HepG2 (cell line): ENCODE results near the gene ACAP2. TPM values are rescaled to one million over a fixed set of nuclear protein-coding genes. Genes with fewer than 3 reads are reported as not detected.

ENCODE experiments used
- ADNP ChIP-seq: sonication (generic); formaldehyde crosslinking; IDR thresholded peaks from 2 replicates; pipeline ENCODE4 v1.4.0; 2020; ENCODE audit warnings: missing genetic modification reagents
- CBX1 ChIP-seq: IDR thresholded peaks from one replicate; pipeline ENCODE4 v1.6.1; 2016; ENCODE audit warnings: antibody characterized with exemption, low read depth
- CREB1 ChIP-seq, 2 experiments: fragments of 450-650 bp in 1 of 2; IDR thresholded peaks; 2 replicates each; pipeline ENCODE4 v1.6.1; 2016 to 2017; ENCODE audit warnings: control low read depth in 1 of 2, mild to moderate bottlenecking in 1 of 2, missing compliant biosample characterization in 1 of 2, missing genetic modification characterization in 1 of 2
- FOXO1 ChIP-seq: sonication (generic); formaldehyde crosslinking; IDR thresholded peaks from 2 replicates; pipeline ENCODE4 v1.4.0; 2020; ENCODE audit warnings: missing genetic modification reagents
- GMEB1 ChIP-seq: sonication (generic); formaldehyde crosslinking; IDR thresholded peaks from 2 replicates; pipeline ENCODE4 v1.5.1; 2020; ENCODE audit warnings: missing genetic modification reagents, mild to moderate bottlenecking, borderline replicate concordance
- JDP2 ChIP-seq: sonication (generic); formaldehyde crosslinking; IDR thresholded peaks from 2 replicates; pipeline ENCODE4 v1.8.1; 2022; ENCODE audit warnings: missing genetic modification reagents, borderline replicate concordance
- JUND ChIP-seq: sonication (generic); formaldehyde crosslinking; IDR thresholded peaks from 2 replicates; pipeline ENCODE4 v1.8.0; 2022; ENCODE audit warnings: mild to moderate bottlenecking, missing genetic modification reagents
- MATR3 ChIP-seq: sonication (generic); formaldehyde crosslinking; IDR thresholded peaks from 2 replicates; pipeline ENCODE4 v1.4.0; 2020; ENCODE audit warnings: missing genetic modification reagents
- NFRKB ChIP-seq: fragments of 450-650 bp; IDR thresholded peaks from 2 replicates; pipeline ENCODE4 v1.6.1; 2017
- REL ChIP-seq: sonication (generic); formaldehyde crosslinking; conservative IDR thresholded peaks from 2 replicates; pipeline ENCODE4 v1.8.0; 2022; ENCODE audit warnings: mild to moderate bottlenecking, missing genetic modification reagents, moderate library complexity
- TEF ChIP-seq: sonication (generic); formaldehyde crosslinking; IDR thresholded peaks from 2 replicates; pipeline ENCODE4 v1.5.0; 2020; ENCODE audit warnings: missing genetic modification reagents
- TERF1 ChIP-seq: sonication (generic); formaldehyde crosslinking; IDR thresholded peaks from 2 replicates; pipeline ENCODE4 v1.8.0; 2022; ENCODE audit warnings: mild to moderate bottlenecking, missing genetic modification reagents, moderate library complexity
- XRCC5 ChIP-seq: fragments of 200-400 bp; formaldehyde crosslinking; optimal IDR thresholded peaks from 2 replicates; pipeline ENCODE3; 2017; ENCODE audit warnings: mild to moderate bottlenecking, low read length
- ZBTB3 ChIP-seq: sonication (generic); formaldehyde crosslinking; IDR thresholded peaks from 2 replicates; pipeline ENCODE4 v1.4.0; 2020; ENCODE audit warnings: low read depth, mild to moderate bottlenecking, moderate library complexity, missing genetic modification reagents, borderline replicate concordance
- ZBTB49 ChIP-seq: sonication (generic); formaldehyde crosslinking; IDR thresholded peaks from 2 replicates; pipeline ENCODE4 v1.4.0; 2020; ENCODE audit warnings: missing genetic modification reagents, borderline replicate concordance
- ZNF136 ChIP-seq: sonication (generic); formaldehyde crosslinking; IDR thresholded peaks from 2 replicates; pipeline ENCODE4 v1.8.1; 2022; ENCODE audit warnings: low read depth, mild to moderate bottlenecking, moderate library complexity, missing genetic modification reagents
- ZNF3 ChIP-seq: IDR thresholded peaks from 2 replicates; pipeline ENCODE4 v1.7.0; 2017; ENCODE audit warnings: inconsistent platforms
- ZNF761 ChIP-seq: sonication (generic); formaldehyde crosslinking; conservative IDR thresholded peaks from 2 replicates; pipeline ENCODE4 v1.4.0; 2020; ENCODE audit warnings: mild to moderate bottlenecking, missing genetic modification reagents
- ZNF772 ChIP-seq: sonication (generic); formaldehyde crosslinking; IDR thresholded peaks from 2 replicates; pipeline ENCODE4 v1.5.0; 2020; ENCODE audit warnings: mild to moderate bottlenecking, missing genetic modification reagents
- polyA plus RNA-seq, 8 experiments: library from polyadenylated mRNA; depleted of rRNA in 3 of 8; stranded (reverse) in 7 of 8; unstranded in 1 of 8; fragments of >200 nt; fragmentation: Illumina TruSeq in 4 of 8; extraction: Trizol in 4 of 8; gene quantifications; 2 replicates each; pipeline versions ENCODE4 v1.2.1 to v1.2.3, GENCODE V29; 2011 to 2016; ENCODE audit warnings: low read depth in 4 of 8, missing spikeins in 1 of 8, mixed read lengths in 1 of 8; ENCODE audit not compliant: insufficient read depth in 1 of 8
- total RNA-seq, 5 experiments: library from RNA; depleted of rRNA; stranded (reverse); fragments of >200 nt; fragmentation: Illumina TruSeq; extraction: Trizol; gene quantifications; 2 replicates each; pipeline ENCODE4 v1.2.3, GENCODE V29; 2016; ENCODE audit warnings: low read depth in 1 of 5
- TF ChIP-seq, protein P1 (sequence below): IDR thresholded peaks from 2 replicates; pipeline ENCODE4 v1.6.1; 2016; ENCODE audit warnings: control low read depth
- TF ChIP-seq, protein P2 (sequence below): sonication (generic); IDR thresholded peaks from 2 replicates; pipeline ENCODE4 v1.6.1; 2016; ENCODE audit warnings: low read depth, borderline replicate concordance

The ACAP2 gene
- total and polyA plus RNA-seq, 2 of the 13 experiments (the other 11 are each of a cell fraction or from before 2014, with no cell fraction given), result 7.3 to 23.9 TPM

- TF ChIP-seq, protein P1, sequence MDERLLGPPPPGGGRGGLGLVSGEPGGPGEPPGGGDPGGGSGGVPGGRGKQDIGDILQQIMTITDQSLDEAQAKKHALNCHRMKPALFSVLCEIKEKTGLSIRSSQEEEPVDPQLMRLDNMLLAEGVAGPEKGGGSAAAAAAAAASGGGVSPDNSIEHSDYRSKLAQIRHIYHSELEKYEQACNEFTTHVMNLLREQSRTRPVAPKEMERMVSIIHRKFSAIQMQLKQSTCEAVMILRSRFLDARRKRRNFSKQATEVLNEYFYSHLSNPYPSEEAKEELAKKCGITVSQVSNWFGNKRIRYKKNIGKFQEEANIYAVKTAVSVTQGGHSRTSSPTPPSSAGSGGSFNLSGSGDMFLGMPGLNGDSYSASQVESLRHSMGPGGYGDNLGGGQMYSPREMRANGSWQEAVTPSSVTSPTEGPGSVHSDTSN, result no peak
- TF ChIP-seq TEF (CRISPR knock-in tag), result peak; percentile 66
- TF ChIP-seq CREB1 (IDR thresholded peaks at IDR 0.05), result no peak
- TF ChIP-seq CREB1 (CRISPR knock-in tag; IDR thresholded peaks at IDR 0.05), result no peak
- 0 out of 2 replicates have a peak, but pooled peaks have one; percentile 69 for TF ChIP-seq ZNF761
- TF ChIP-seq XRCC5, result peak; percentile 53
- TF ChIP-seq GMEB1 (CRISPR knock-in tag), result no peak
- TF ChIP-seq ZBTB3 (CRISPR knock-in tag), result no peak
- no peak for TF ChIP-seq CBX1
- no peak for TF ChIP-seq JUND (CRISPR knock-in tag)
- no peak for TF ChIP-seq TERF1 (CRISPR knock-in tag)
- TF ChIP-seq FOXO1 (CRISPR knock-in tag), result no peak; the same call in 1 of the 2 replicates
- TF ChIP-seq ZBTB49 (CRISPR knock-in tag), result no peak
- TF ChIP-seq JDP2 (CRISPR knock-in tag), result no peak
- TF ChIP-seq ZNF136 (CRISPR knock-in tag), result no peak
- TF ChIP-seq, protein P2, sequence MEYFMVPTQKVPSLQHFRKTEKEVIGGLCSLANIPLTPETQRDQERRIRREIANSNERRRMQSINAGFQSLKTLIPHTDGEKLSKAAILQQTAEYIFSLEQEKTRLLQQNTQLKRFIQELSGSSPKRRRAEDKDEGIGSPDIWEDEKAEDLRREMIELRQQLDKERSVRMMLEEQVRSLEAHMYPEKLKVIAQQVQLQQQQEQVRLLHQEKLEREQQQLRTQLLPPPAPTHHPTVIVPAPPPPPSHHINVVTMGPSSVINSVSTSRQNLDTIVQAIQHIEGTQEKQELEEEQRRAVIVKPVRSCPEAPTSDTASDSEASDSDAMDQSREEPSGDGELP, result peak; percentile 69; the same call in 1 of the 2 replicates
- TF ChIP-seq NFRKB, result no peak
- TF ChIP-seq ZNF772 (CRISPR knock-in tag), result 0 out of 2 replicates have a peak, but pooled peaks have one; percentile 36
- no peak for TF ChIP-seq MATR3 (CRISPR knock-in tag)
- no peak for TF ChIP-seq ZNF3
- TF ChIP-seq ADNP, result no peak
- TF ChIP-seq REL (CRISPR knock-in tag), result no peak
Measured at GRCh38 chr3:195270079-195270816, 172.6 kb downstream of the ACAP2 start (continued).
